Esophagus (tissue), 2 donors: ENCODE data around the gene KRTAP21-1. TPM values are rescaled to one million over a fixed set of nuclear protein-coding genes. Genes with fewer than 3 reads are reported as not detected.

Source experiments
- H3K27ac ChIP-seq, 2 donors: one replicate each; pipeline ENCODE4 v1.5.1; 2013; ENCODE audit warnings: low read depth in 2 of 2, mild to moderate bottlenecking in 2 of 2, inconsistent platforms in 1 of 2, low read length in 1 of 2, moderate library complexity in 1 of 2
- H3K27me3 ChIP-seq, 2 donors: one replicate each; pipeline ENCODE4 v1.6.1; 2013; ENCODE audit warnings: low read length in 2 of 2, control low read depth in 1 of 2, mild to moderate bottlenecking in 1 of 2; ENCODE audit not compliant: insufficient read depth in 2 of 2, control insufficient read depth in 1 of 2
- H3K36me3 ChIP-seq, 2 donors: one replicate each; pipeline ENCODE4 v1.6.1; 2013; ENCODE audit warnings: low read length in 1 of 2; ENCODE audit not compliant: control insufficient read depth in 2 of 2, insufficient read depth in 2 of 2
- H3K4me1 ChIP-seq, 2 donors: one replicate each; pipeline ENCODE4 v1.6.1; 2013; ENCODE audit warnings: low read length in 1 of 2; ENCODE audit not compliant: control insufficient read depth in 2 of 2, insufficient read depth in 2 of 2
- H3K4me3 ChIP-seq, 2 donors: one replicate each; pipeline ENCODE4 v1.5.1; 2013; ENCODE audit warnings: low read length in 2 of 2, mild to moderate bottlenecking in 2 of 2, low read depth in 1 of 2, moderate library complexity in 1 of 2
- H3K9me3 ChIP-seq, 2 donors: one replicate each; pipeline ENCODE4 v1.6.1; 2013; ENCODE audit warnings: mild to moderate bottlenecking in 2 of 2, low read depth in 1 of 2, low read length in 1 of 2, moderate library complexity in 1 of 2; ENCODE audit not compliant: control insufficient read depth in 2 of 2, insufficient read depth in 1 of 2
- WGBS, 2 donors: extraction: QIAGEN DNeasy Blood & Tissue Kit; methylation state at CpG; one replicate each; pipeline ENCODE4 v1.1.7; 2013; 5-methylcytosine and 5-hydroxymethylcytosine counted together
- polyA plus RNA-seq, 2 donors: library from polyadenylated mRNA; stranded (reverse); fragments of 200-250 nt; gene quantifications; one replicate each; pipeline ENCODE4 v1.2.3, GENCODE V29; 2013
- donor health status: healthy with polysubstance abuse.
- donor health status: Bipolar disorder and iron deficiency.

KRTAP21-1 gene
- polyA plus RNA-seq, 2 donors, result not detected

DNA sequence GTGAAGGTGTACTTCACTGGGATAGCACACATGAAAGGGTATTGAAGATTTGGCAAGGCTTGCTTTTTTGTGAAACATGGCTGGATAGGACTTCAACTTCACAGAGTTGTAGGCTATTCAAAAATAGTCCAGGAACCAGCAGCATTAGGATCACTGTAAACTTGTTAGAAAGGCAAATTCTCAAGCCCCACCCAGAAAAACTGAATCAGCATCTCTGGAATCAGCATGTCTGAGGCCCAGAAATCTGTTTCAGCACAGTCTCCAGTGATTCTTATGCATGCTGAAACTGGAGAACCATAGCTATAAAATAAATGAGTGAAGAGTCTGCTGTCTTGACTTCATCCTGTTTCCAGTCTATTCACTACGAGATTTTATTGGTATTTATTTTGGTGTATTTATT is 28.5 kb downstream of the KRTAP21-1 start:
- Histone ChIP-seq H3K27me3 (no peaks in the 10 kb centered on the region), H3K36me3 (no peaks in the 10 kb centered on the region), H3K27ac (no peak overlapping the region), H3K9me3 (no peaks in the 10 kb centered on the region), H3K4me3 (no peak overlapping the region), H3K4me1 (no peaks in the 10 kb centered on the region)
- WGBS, 2 donors, result 62 to 63% methylated on average over 1 of the region's 1 CpG

DNA sequence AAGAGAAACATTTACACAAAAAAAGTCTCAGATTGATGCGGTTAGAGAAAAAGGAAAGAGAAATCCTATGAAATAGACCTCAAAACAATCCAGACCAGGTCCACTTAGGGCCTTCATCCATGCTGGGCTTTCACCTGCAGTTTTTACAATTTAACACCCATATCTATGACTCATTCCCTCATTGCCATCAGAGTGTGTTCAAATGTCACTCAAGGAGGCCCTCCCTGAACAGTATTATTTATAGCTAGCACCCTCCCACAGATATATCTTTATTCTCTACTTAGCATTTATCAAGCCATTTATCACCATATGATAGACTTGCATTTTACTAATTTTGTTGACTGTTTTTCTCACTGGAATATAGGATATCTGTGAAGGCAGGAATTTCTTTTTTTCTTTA is 35.8 kb downstream of the KRTAP21-1 start:
- no peaks in the 10 kb centered on the region for H3K36me3 ChIP-seq
- no peak overlapping the region for H3K4me3 ChIP-seq
- no peak overlapping the region for H3K27ac ChIP-seq
- 93 to 94% methylated on average over 1 of the region's 1 CpG for WGBS, 2 donors
- no peaks in the 10 kb centered on the region for H3K9me3 ChIP-seq
- H3K27me3 ChIP-seq, result no peaks in the 10 kb centered on the region
- H3K4me1 ChIP-seq, result no peaks in the 10 kb centered on the region

DNA sequence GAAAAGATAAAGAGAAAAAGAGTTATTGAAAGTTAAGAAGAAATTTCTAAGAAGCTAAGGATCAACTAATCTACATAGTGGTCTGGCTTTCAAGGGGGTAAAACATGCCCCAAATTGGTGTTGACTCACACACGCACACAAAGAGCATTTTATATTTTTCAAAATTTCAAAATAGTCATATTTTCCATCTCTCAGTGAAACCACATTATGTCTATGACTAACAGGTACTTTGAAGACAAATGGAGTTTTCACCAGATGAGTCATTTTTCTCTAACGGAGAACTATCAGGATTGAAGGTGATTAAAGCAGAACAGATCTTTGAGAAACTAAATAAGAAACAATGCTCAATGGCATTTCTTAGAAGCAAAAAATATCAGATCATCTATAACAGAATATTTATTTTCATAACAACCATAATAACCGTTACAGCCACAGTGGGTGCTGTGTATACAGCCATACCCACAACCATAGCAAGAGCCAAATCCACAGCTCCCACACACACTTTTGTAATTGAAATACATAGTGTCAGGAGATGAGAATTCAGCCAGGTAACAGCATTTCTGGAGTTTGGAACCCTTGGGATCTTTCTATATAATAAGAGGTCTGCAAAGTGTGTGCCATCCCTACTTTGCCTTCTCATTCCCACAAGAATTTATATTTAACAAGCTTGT is 36.9 kb downstream of the KRTAP21-1 start, which contains the start of gene KRTAP21-3:
Gene KRTAP21-3, minus strand, starts transcription at position 539 of the 671 bp plus-strand sequence. Its CDS starts 18 bp downstream, at position 521.
- 49 to 63% methylated on average over 3 of the region's 3 CpGs for WGBS, 2 donors
- H3K9me3 ChIP-seq, result no peaks in the 10 kb centered on the region

DNA sequence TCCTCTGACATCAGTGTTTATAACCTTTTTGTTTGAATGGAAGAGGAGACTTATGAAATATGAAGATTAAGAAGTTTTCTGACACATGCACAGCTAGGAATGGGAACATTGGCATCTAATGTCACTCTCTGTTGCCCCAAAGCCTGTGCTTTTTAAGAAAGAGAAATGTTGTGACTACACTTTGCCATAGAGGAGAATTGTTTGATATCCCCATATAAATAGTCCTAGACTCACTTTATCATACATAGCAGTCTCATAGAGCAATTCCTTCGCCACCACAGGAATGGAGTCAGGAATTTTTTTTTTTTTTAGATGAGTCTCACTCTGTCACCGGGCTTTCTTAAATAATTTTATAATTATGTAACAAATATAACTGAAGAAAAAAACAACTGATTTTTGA is 38.1 kb downstream of the KRTAP21-1 start:
- no peak overlapping the region for H3K27ac ChIP-seq
- WGBS, 2 donors, result 82 to 88% methylated on average over 2 of the region's 2 CpGs
- no peaks in the 10 kb centered on the region for H3K36me3 ChIP-seq
- H3K9me3 ChIP-seq, result no peaks in the 10 kb centered on the region
- H3K4me3 ChIP-seq, result no peak overlapping the region
- no peaks in the 10 kb centered on the region for H3K27me3 ChIP-seq
- no peaks in the 10 kb centered on the region for H3K4me1 ChIP-seq

More for the DNA sequence above, 36.9 kb downstream of the KRTAP21-1 start, which contains the start of gene KRTAP21-3:
- H3K27ac ChIP-seq, result no peak within 1 kb of the TSS
- no peaks in the 10 kb centered on the region for H3K36me3 ChIP-seq
- no peak within 1 kb of the TSS for H3K4me3 ChIP-seq
- H3K27me3 ChIP-seq, result no peaks in the 10 kb centered on the region
- H3K4me1 ChIP-seq, result no peaks in the 10 kb centered on the region

DNA sequence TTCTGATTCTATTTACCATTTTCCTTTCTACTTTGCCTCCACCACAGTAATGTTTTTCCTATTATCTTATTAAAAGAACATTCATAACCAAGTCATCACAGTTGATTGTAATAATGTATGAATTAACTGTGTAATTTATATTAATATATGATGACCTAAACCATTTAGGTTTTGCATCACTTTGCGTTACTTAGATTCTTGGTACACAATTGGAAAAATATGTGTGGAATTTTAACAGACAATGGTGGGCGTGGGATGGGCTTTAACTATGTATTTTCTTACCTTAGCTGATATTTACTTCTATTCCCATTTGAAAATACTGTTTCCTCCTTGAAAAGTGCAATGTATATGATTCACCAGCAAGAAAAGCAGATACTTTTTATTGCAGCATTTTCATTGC is 40.3 kb downstream of the KRTAP21-1 start:
- Histone ChIP-seq H3K27me3 (no peaks in the 10 kb centered on the region), H3K27ac (no peak overlapping the region), H3K4me3 (no peak overlapping the region), H3K4me1 (no peaks in the 10 kb centered on the region), H3K36me3 (no peaks in the 10 kb centered on the region), H3K9me3 (no peaks in the 10 kb centered on the region)
- WGBS, 2 donors, result 51 to 70% methylated on average over 2 of the region's 2 CpGs

DNA sequence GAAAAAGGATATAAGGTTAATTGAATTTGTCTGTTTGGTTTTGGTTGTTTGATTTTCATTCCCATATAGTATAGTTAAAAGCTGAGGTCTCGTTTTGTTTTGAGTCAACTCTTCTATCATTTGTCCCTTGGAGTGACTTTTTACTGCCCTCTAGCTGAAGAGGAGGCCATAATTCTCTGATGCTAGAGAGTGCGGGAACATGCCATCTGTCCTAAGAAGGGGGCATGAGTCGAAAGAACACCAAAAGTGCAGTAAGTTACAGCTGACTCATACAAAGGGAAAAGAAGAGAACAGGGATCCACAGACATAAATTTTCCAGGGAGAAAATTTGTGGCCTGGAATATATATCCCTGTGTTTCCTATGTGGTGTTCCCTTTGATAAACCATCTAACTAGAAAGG is 40.8 kb downstream of the KRTAP21-1 start:
- no peaks in the 10 kb centered on the region for H3K36me3 ChIP-seq
- no peak overlapping the region for H3K4me3 ChIP-seq
- WGBS, 2 donors, result 55 to 72% methylated on average over 3 of the region's 3 CpGs

DNA sequence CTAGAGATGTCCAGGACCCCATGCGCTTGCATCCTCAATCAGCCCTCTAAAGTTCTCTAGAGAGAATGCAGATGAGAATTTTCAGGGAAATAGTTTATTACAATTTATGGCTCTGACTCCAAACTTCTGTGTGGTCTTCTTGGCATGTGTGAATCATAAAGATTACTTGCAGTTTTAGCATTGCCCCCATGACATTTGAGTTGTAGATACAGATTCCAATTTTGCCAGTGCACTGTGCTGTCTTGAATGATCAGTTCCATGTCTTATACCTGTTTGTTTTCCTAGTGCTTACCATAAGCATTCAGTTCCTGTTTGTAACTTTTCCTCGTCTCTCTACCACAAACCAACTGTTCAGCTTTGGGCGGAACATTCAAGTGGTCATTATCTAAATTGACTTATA is 41.5 kb downstream of the KRTAP21-1 start:
- Histone ChIP-seq H3K4me1 (no peaks in the 10 kb centered on the region), H3K36me3 (no peaks in the 10 kb centered on the region), H3K9me3 (no peaks in the 10 kb centered on the region), H3K27me3 (no peaks in the 10 kb centered on the region), H3K4me3 (no peak overlapping the region), H3K27ac (no peak overlapping the region)
- WGBS, 2 donors, result 85 to 90% methylated on average over 3 of the region's 3 CpGs

More for the DNA sequence above, 40.8 kb downstream of the KRTAP21-1 start:
- no peak overlapping the region for H3K27ac ChIP-seq
- no peaks in the 10 kb centered on the region for H3K9me3 ChIP-seq
- H3K27me3 ChIP-seq, result no peaks in the 10 kb centered on the region
- no peaks in the 10 kb centered on the region for H3K4me1 ChIP-seq

DNA sequence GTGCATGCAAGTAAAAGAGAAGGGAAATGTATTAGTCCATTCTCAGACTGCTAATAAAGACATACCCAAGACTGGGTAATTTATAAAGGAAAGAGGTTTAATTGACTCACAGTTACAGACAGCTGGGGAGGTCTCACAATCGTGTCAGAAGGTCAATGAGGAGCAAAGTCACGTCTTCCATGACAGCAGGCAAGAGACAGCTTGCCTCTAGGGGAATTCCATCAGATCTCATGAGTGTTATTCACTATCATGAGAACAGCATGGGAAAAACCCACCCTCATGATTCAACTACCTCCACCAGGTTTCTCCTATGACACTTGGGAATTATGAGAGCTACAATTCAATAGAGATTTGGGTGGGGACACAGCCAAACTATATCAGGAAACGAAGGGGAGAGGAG is 44.7 kb downstream of the KRTAP21-1 start:
- no peaks in the 10 kb centered on the region for H3K9me3 ChIP-seq
- H3K36me3 ChIP-seq, result no peaks in the 10 kb centered on the region
- no peak overlapping the region for H3K4me3 ChIP-seq
- H3K27me3 ChIP-seq, result no peaks in the 10 kb centered on the region
- H3K27ac ChIP-seq, result no peak overlapping the region
- WGBS, 2 donors, result 20% methylated on average over 3 of the region's 3 CpGs
- no peaks in the 10 kb centered on the region for H3K4me1 ChIP-seq

DNA sequence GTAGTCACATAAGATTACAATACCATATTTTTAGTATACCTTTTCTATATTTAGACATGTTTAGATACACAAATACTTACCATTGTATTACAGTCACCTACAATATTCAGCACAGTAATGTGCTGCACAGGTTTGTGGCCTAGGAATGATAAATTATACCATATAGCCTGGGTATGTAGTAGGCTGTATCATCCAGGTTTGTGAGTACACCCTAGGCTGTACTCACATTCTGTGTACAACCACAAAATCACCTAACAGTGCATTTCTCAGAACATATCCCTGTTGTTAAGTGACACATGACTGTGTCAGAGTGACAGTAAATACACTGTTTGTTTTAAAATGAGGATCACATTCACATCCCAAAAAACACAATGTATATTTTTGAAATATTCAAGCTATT is 47.8 kb downstream of the KRTAP21-1 start:
- Histone ChIP-seq H3K27ac (no peak overlapping the region), H3K36me3 (no peaks in the 10 kb centered on the region), H3K27me3 (no peaks in the 10 kb centered on the region), H3K9me3 (no peaks in the 10 kb centered on the region), H3K4me3 (no peak overlapping the region), H3K4me1 (no peaks in the 10 kb centered on the region)
